Endothelial cell of umbilical vein (primary cell): ENCODE results near the gene KRTAP4-12. TPM values are rescaled to one million over a fixed set of nuclear protein-coding genes. Genes with fewer than 3 reads are reported as not detected.

ENCODE experiments used
- BruUV-seq: library from RNA; stranded (reverse); fragments of 400-500 nt; replicated peaks from 2 replicates; lab custom pipeline; 2021; lab: Mats Ljungman, UMichigan
- CTCF ChIA-PET: fragments of 300-600, 350-600 bp; sonication (Branson Sonifier 250); formaldehyde crosslinking; loops from one replicate; lab custom pipeline; 2021; ENCODE audit warnings: antibody characterized with exemption, inconsistent platforms; lab: Charles Lee
- POLR2A ChIA-PET: fragments of 300-600, 350-600 bp; sonication (Branson Sonifier 250); formaldehyde crosslinking; loops from one replicate; lab custom pipeline; 2021; ENCODE audit warnings: antibody characterized with exemption, inconsistent platforms; lab: Charles Lee
- DNase-seq: peaks from one replicate; pipeline ENCODE4 v3.0.0-alpha.2; 2011; ENCODE audit warnings: low read depth, low spot score
- FAIRE-seq: peaks from 2 replicates; lab custom pipeline; 2011; peaks lifted over from hg19 to GRCh38; lab: Jason Lieb, UNC
- H2AFZ ChIP-seq: 2 replicates; pipeline ENCODE4 v1.6.0; 2012; ENCODE audit warnings: low read depth, low read length, control low read depth, inconsistent platforms
- H3K27ac ChIP-seq: 2 replicates; pipeline ENCODE4 v1.5.1; 2011; ENCODE audit warnings: low read depth, mild to moderate bottlenecking, control low read depth, low read length, moderate library complexity; ENCODE audit not compliant: insufficient read depth
- H3K27me3 ChIP-seq, 2 experiments: 2 replicates each; pipeline versions ENCODE4 v1.6.0 to v1.6.1; 2011; ENCODE audit warnings: low read length in 2 of 2, mixed read lengths in 1 of 2; ENCODE audit not compliant: control insufficient read depth in 2 of 2, insufficient read depth in 2 of 2
- H3K36me3 ChIP-seq, 2 experiments: 2 replicates in 1 of 2; 3 replicates in 1 of 2; pipeline ENCODE4 v1.5.1; 2011; ENCODE audit warnings: low read length in 2 of 2, mild to moderate bottlenecking in 1 of 2, moderate library complexity in 1 of 2; ENCODE audit not compliant: control insufficient read depth in 2 of 2, insufficient read depth in 2 of 2; ENCODE audit errors: extremely low read depth in 1 of 2
- H3K4me1 ChIP-seq: 3 replicates; pipeline ENCODE4 v1.5.1; 2011; ENCODE audit warnings: mild to moderate bottlenecking, low read length; ENCODE audit not compliant: control insufficient read depth, insufficient read depth; ENCODE audit errors: extremely low read depth
- H3K4me2 ChIP-seq: 2 replicates; pipeline ENCODE4 v1.6.1; 2011; ENCODE audit warnings: low read length, control low read depth, mixed read lengths; ENCODE audit not compliant: insufficient read depth
- H3K4me3 ChIP-seq, 3 experiments: fragments of 200-600 bp in 1 of 3; sonication (generic), shearing (Covaris generic) in 1 of 3; replicated peaks in 1 of 3; 2 replicates each; pipeline ENCODE4 v1.5.1; 2011 to 2016; ENCODE audit warnings: control low read depth in 3 of 3, low read length in 3 of 3, mild to moderate bottlenecking in 2 of 3, inconsistent platforms in 1 of 3, low read depth in 1 of 3, moderate library complexity in 1 of 3; ENCODE audit not compliant: insufficient read depth in 1 of 3
- H3K79me2 ChIP-seq: 2 replicates; pipeline ENCODE4 v1.6.0; 2012; ENCODE audit warnings: low read length, inconsistent platforms; ENCODE audit not compliant: control insufficient read depth, insufficient read depth
- H3K9ac ChIP-seq: replicated peaks from 2 replicates; pipeline ENCODE3; 2011; ENCODE audit warnings: low read length, control low read depth; ENCODE audit not compliant: insufficient read depth; ENCODE audit errors: extremely low read depth
- H3K9me1 ChIP-seq: replicated peaks from 3 replicates; pipeline ENCODE4 v1.6.0; 2011; ENCODE audit warnings: mild to moderate bottlenecking, low read length; ENCODE audit not compliant: control insufficient read depth, insufficient read depth; ENCODE audit errors: extremely low read depth
- H3K9me3 ChIP-seq: replicated peaks from 2 replicates; pipeline ENCODE4 v1.5.1; 2012; ENCODE audit warnings: low read length, inconsistent platforms; ENCODE audit not compliant: control insufficient read depth, insufficient read depth
- H4K20me1 ChIP-seq: replicated peaks from 2 replicates; pipeline ENCODE3; 2011; ENCODE audit warnings: mild to moderate bottlenecking, low read length; ENCODE audit not compliant: control insufficient read depth, insufficient read depth; ENCODE audit errors: extremely low read depth
- EZH2 ChIP-seq: IDR thresholded peaks from 2 replicates; pipeline ENCODE4 v1.6.1; 2012; ENCODE audit warnings: borderline replicate concordance, low read depth, mild to moderate bottlenecking, moderate library complexity, low read length, inconsistent platforms; ENCODE audit not compliant: severe bottlenecking
- FOS ChIP-seq: IDR thresholded peaks from 2 replicates; pipeline ENCODE4 v1.6.1; 2011; ENCODE audit warnings: mild to moderate bottlenecking, low read length, moderate library complexity, borderline replicate concordance; ENCODE audit not compliant: insufficient read depth
- GATA2 ChIP-seq: IDR thresholded peaks from 2 replicates; pipeline ENCODE4 v1.7.0; 2011; ENCODE audit warnings: low read depth, mild to moderate bottlenecking, moderate library complexity, mixed read lengths, low read length; ENCODE audit not compliant: insufficient read length, insufficient read depth
- JUN ChIP-seq: IDR thresholded peaks from 2 replicates; pipeline ENCODE4 v1.6.1; 2011; ENCODE audit warnings: borderline replicate concordance, low read depth; ENCODE audit not compliant: insufficient read length, insufficient read depth
- MAX ChIP-seq: IDR thresholded peaks from 2 replicates; pipeline ENCODE4 v1.6.1; 2011; ENCODE audit not compliant: insufficient read depth, insufficient read length
- MYC ChIP-seq: IDR thresholded peaks from one replicate; pipeline ENCODE4 v1.6.1; 2011; ENCODE audit warnings: mild to moderate bottlenecking, low read depth, low read length
- POLR2A ChIP-seq: IDR thresholded peaks from 2 replicates; pipeline ENCODE4 v1.6.1; 2012; ENCODE audit warnings: low read depth, mild to moderate bottlenecking, control low read depth, low read length
- POLR2AphosphoS5 ChIP-seq: IDR thresholded peaks from 2 replicates; pipeline ENCODE4 v1.6.1; 2012; ENCODE audit warnings: low read depth, mild to moderate bottlenecking, control low read depth, low read length, moderate library complexity; ENCODE audit not compliant: insufficient read depth
- dilution Hi-C: fragments of 300-500 bp; cut with MboI; formaldehyde crosslinking; loops from one replicate; pipeline ENCODE4 v1.15.0; 2019; ENCODE audit warnings: low sequenced_read_pairs; ENCODE audit not compliant: extremely low pct_ligation_motif_present
- intact Hi-C: fragments of 100-400 bp; cut with micrococcal nuclease; formaldehyde crosslinking; loops from one replicate; pipeline ENCODE4 v1.10.0; 2022
- polyA plus RNA-seq, 4 experiments: library from polyadenylated mRNA; depleted of rRNA in 3 of 4; stranded (reverse) in 3 of 4; unstranded in 1 of 4; fragments of >200 nt; gene quantifications; 2 replicates each; pipeline versions ENCODE4 v1.2.1 to v1.2.3, GENCODE V29; 2011 to 2012; ENCODE audit warnings: missing spikeins in 1 of 4
- total RNA-seq: library from RNA; stranded (reverse); gene quantifications from 2 replicates; pipeline ENCODE4 v1.2.3, GENCODE V29; 2021
- TF ChIP-seq, protein P1 (sequence below), 2 donors: IDR thresholded peaks; 1 replicate in 1 of 2; 2 replicates in 1 of 2; pipeline ENCODE4 v1.5.1; 2011; ENCODE audit warnings: low read length in 2 of 2, mild to moderate bottlenecking in 2 of 2, moderate library complexity in 2 of 2, control low read depth in 1 of 2, inconsistent platforms in 1 of 2, low read depth in 1 of 2; ENCODE audit not compliant: insufficient read depth in 1 of 2; ENCODE audit errors: extremely low read depth in 1 of 2

KRTAP4-12 gene
- total and polyA plus RNA-seq, 2 donors (not counting 3 experiments of a cell fraction or from before 2014, with no cell fraction given): not detected

GRCh38 chr17:41141361-41141760 lies 17.4 kb upstream of the KRTAP4-12 start:
- no peak overlapping the region for H3K27ac ChIP-seq
- no peaks in the 10 kb centered on the region for H3K27me3 ChIP-seq
- TF ChIP-seq MAX (no peak), JUN (no peak), MYC (no peak), POLR2A (no peak), FOS (no peak), POLR2AphosphoS5 (no peak), EZH2 (no peak), GATA2 (no peak)
- TF ChIP-seq, protein P1, sequence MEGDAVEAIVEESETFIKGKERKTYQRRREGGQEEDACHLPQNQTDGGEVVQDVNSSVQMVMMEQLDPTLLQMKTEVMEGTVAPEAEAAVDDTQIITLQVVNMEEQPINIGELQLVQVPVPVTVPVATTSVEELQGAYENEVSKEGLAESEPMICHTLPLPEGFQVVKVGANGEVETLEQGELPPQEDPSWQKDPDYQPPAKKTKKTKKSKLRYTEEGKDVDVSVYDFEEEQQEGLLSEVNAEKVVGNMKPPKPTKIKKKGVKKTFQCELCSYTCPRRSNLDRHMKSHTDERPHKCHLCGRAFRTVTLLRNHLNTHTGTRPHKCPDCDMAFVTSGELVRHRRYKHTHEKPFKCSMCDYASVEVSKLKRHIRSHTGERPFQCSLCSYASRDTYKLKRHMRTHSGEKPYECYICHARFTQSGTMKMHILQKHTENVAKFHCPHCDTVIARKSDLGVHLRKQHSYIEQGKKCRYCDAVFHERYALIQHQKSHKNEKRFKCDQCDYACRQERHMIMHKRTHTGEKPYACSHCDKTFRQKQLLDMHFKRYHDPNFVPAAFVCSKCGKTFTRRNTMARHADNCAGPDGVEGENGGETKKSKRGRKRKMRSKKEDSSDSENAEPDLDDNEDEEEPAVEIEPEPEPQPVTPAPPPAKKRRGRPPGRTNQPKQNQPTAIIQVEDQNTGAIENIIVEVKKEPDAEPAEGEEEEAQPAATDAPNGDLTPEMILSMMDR (IDR thresholded peaks at IDR 0.05; ENCODE audit: extremely low read depth in 1 of 2, insufficient read depth in 1 of 2, low read depth in 1 of 2, low read length in 2 of 2): no peak
- DNase-seq (no peak), FAIRE-seq (no peak)
- no peaks in the 10 kb centered on the region for H3K36me3 ChIP-seq
- ChIA-PET POLR2A (no interaction called here), CTCF (no interaction called here)
- no peak overlapping the region for H3K4me2 ChIP-seq
- H4K20me1 ChIP-seq: no peaks in the 10 kb centered on the region
- intact Hi-C loops: no loop called here
- no peak overlapping the region for H3K9ac ChIP-seq
- H3K4me3 ChIP-seq: no peak overlapping the region
- dilution Hi-C loops: no loop called here
- H3K79me2 ChIP-seq: no peaks in the 10 kb centered on the region
- no peaks in the 10 kb centered on the region for H3K9me1 ChIP-seq
- no peak overlapping the region for H2AFZ ChIP-seq
- H3K9me3 ChIP-seq: no peaks in the 10 kb centered on the region
- no TSS peak for BruUV-seq
- no peaks in the 10 kb centered on the region for H3K4me1 ChIP-seq
